ENCODE data around the gene ESYT1.

- no peak for TF ChIP-seq CTCF (tag by site-specific recombination; IDR thresholded peaks at IDR 0.05)
- no peak for TF ChIP-seq ZNF138 (tag by site-specific recombination; IDR thresholded peaks at IDR 0.05; ENCODE audit: borderline replicate concordance)
- no peak for TF ChIP-seq ZNF600 (tag by site-specific recombination; IDR thresholded peaks at IDR 0.05)
- no peak for TF ChIP-seq TCF7L2 (IDR thresholded peaks at IDR 0.05; ENCODE audit: borderline replicate concordance, low read depth, low read length)
- no peak for TF ChIP-seq ZSCAN5A (tag by site-specific recombination; IDR thresholded peaks at IDR 0.05)
- TF ChIP-seq ZNF623 (tag by site-specific recombination; IDR thresholded peaks at IDR 0.05) = no peak
- no peak for TF ChIP-seq ZNF701 (tag by site-specific recombination; IDR thresholded peaks at IDR 0.05)
- TF ChIP-seq, protein P1, sequence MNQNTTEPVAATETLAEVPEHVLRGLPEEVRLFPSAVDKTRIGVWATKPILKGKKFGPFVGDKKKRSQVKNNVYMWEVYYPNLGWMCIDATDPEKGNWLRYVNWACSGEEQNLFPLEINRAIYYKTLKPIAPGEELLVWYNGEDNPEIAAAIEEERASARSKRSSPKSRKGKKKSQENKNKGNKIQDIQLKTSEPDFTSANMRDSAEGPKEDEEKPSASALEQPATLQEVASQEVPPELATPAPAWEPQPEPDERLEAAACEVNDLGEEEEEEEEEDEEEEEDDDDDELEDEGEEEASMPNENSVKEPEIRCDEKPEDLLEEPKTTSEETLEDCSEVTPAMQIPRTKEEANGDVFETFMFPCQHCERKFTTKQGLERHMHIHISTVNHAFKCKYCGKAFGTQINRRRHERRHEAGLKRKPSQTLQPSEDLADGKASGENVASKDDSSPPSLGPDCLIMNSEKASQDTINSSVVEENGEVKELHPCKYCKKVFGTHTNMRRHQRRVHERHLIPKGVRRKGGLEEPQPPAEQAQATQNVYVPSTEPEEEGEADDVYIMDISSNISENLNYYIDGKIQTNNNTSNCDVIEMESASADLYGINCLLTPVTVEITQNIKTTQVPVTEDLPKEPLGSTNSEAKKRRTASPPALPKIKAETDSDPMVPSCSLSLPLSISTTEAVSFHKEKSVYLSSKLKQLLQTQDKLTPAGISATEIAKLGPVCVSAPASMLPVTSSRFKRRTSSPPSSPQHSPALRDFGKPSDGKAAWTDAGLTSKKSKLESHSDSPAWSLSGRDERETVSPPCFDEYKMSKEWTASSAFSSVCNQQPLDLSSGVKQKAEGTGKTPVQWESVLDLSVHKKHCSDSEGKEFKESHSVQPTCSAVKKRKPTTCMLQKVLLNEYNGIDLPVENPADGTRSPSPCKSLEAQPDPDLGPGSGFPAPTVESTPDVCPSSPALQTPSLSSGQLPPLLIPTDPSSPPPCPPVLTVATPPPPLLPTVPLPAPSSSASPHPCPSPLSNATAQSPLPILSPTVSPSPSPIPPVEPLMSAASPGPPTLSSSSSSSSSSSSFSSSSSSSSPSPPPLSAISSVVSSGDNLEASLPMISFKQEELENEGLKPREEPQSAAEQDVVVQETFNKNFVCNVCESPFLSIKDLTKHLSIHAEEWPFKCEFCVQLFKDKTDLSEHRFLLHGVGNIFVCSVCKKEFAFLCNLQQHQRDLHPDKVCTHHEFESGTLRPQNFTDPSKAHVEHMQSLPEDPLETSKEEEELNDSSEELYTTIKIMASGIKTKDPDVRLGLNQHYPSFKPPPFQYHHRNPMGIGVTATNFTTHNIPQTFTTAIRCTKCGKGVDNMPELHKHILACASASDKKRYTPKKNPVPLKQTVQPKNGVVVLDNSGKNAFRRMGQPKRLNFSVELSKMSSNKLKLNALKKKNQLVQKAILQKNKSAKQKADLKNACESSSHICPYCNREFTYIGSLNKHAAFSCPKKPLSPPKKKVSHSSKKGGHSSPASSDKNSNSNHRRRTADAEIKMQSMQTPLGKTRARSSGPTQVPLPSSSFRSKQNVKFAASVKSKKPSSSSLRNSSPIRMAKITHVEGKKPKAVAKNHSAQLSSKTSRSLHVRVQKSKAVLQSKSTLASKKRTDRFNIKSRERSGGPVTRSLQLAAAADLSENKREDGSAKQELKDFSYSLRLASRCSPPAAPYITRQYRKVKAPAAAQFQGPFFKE (tag by site-specific recombination; IDR thresholded peaks at IDR 0.05; ENCODE audit: borderline replicate concordance) = no peak
- no peak for TF ChIP-seq KLF16 (tag by site-specific recombination; IDR thresholded peaks at IDR 0.05)
- no peak for TF ChIP-seq GLI2 (tag by site-specific recombination; IDR thresholded peaks at IDR 0.05; ENCODE audit: borderline replicate concordance, low read depth)
- TF ChIP-seq ZBTB20 (tag by site-specific recombination; IDR thresholded peaks at IDR 0.05) = no peak
Measured at GRCh38 chr12:56097738-56098137, 30.3 kb upstream of the ESYT1 start.
